Heart left ventricle (tissue), 13 donors: ENCODE measurements around the gene CFP.

Source experiments
- POLR2A ChIP-seq, 2 donors: fragments of 450-650 bp; IDR thresholded peaks; one replicate each; pipeline ENCODE4 v1.6.1; 2017; ENCODE audit warnings: antibody characterized with exemption in 2 of 2, mild to moderate bottlenecking in 2 of 2, moderate library complexity in 2 of 2
- TF ChIP-seq, protein P1 (sequence below), 12 donors: fragments of 200-600 bp; sonication (generic) in 4 of 12; IDR thresholded peaks; one replicate each; pipeline versions ENCODE4 v1.5.0 to v1.8.0; 2018 to 2022; ENCODE audit warnings: antibody characterized with exemption in 12 of 12, mild to moderate bottlenecking in 5 of 12
- donor health status: ischemic (EF 13 %, LVEDD 7.1; RV severe dilation, severe dysfunction).
- donor health status: DM: no; HTN: yes; CAD: no.
- donor health status: DM: no; HTN: no; CAD: no.
- donor health status: ischemic (EF 25% LVEDD 6.9; RV normal size, moderate dysfunction).
- donor health status: ischemic (EF 25% LVEDD 5.7; RV mildly dilated, moderate dysfunction).
- donor health status: ischemic (EF 35%, LVEDD 5.7; RV mildly dilated, moderate dysfunction).
- donor health status: nonischemic (EF 11% LVEDD 7.7; RV severe dilation, severe dysfunction).
- donor health status: DM: yes; HTN: yes; CAD: no.
- donor health status: PGD.
- donor health status: ischemic (EF 29% LVEDD 5.4; RV normal size, mild dysfunction).
- donor health status: nonischemic (EF 23%, LVEDD 6.1; RV moderate dilation, normal function).

DNA sequence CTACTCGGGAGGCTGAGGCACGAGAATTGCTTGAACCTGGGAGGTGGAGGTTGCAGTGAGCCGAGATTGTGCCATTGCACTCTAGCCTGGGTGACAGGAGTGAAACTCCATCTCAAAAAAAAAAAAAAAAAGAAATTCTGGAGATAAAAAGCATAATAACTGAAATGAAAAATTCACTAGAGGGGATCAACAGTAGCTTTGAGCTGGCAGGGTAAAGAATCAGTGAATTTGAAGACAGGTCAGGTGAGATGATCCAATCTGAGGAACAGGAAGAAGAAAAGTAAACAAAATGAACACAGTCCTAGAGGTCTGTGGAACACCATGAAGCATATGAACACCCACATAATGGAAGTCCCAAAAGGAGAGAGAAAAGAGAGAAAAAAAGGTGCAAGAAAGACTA, 32.5 kb downstream of the CFP start:
- TF ChIP-seq, protein P1, sequence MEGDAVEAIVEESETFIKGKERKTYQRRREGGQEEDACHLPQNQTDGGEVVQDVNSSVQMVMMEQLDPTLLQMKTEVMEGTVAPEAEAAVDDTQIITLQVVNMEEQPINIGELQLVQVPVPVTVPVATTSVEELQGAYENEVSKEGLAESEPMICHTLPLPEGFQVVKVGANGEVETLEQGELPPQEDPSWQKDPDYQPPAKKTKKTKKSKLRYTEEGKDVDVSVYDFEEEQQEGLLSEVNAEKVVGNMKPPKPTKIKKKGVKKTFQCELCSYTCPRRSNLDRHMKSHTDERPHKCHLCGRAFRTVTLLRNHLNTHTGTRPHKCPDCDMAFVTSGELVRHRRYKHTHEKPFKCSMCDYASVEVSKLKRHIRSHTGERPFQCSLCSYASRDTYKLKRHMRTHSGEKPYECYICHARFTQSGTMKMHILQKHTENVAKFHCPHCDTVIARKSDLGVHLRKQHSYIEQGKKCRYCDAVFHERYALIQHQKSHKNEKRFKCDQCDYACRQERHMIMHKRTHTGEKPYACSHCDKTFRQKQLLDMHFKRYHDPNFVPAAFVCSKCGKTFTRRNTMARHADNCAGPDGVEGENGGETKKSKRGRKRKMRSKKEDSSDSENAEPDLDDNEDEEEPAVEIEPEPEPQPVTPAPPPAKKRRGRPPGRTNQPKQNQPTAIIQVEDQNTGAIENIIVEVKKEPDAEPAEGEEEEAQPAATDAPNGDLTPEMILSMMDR (IDR thresholded peaks at IDR 0.05) = no peak
- no peak for TF ChIP-seq POLR2A (IDR thresholded peaks at IDR 0.05)
